Esophagus squamous epithelium (tissue), 4 donors: ENCODE data around the gene PGLYRP4.

Experiments used
- CTCF ChIP-seq, 6 experiments: fragments of 450-650 bp in 4 of 6; fragments of 200-600 bp in 2 of 6; sonication (generic) in 2 of 6; IDR thresholded peaks; one replicate each; pipeline ENCODE4 v1.5.1; 2016 to 2019; ENCODE audit warnings: antibody characterized with exemption in 6 of 6, mild to moderate bottlenecking in 4 of 6, moderate library complexity in 4 of 6
- POLR2A ChIP-seq, 4 donors: fragments of 450-650 bp; IDR thresholded peaks; one replicate each; pipeline ENCODE4 v1.6.1; 2017; ENCODE audit warnings: antibody characterized with exemption in 4 of 4, mild to moderate bottlenecking in 4 of 4, moderate library complexity in 3 of 4

DNA sequence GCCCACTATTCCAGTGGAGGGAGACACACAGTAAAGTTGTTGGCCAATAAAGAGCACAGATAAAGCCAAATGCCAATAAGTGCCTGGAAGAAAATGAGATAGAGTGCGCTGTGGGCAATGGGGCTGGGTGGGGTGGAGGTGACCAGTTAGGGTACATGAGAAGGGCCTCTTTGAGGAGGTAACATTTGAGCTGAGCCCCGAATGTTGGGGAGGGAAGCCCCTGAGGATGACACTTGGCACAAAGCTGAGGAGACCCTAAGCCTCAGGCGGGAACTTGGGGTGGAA is 10.0 kb upstream of the PGLYRP4 start:
- no peak for TF ChIP-seq CTCF (IDR thresholded peaks at IDR 0.05)
- TF ChIP-seq POLR2A (IDR thresholded peaks at IDR 0.05) = no peak
